ENCODE data around the gene KDF1.

DNA sequence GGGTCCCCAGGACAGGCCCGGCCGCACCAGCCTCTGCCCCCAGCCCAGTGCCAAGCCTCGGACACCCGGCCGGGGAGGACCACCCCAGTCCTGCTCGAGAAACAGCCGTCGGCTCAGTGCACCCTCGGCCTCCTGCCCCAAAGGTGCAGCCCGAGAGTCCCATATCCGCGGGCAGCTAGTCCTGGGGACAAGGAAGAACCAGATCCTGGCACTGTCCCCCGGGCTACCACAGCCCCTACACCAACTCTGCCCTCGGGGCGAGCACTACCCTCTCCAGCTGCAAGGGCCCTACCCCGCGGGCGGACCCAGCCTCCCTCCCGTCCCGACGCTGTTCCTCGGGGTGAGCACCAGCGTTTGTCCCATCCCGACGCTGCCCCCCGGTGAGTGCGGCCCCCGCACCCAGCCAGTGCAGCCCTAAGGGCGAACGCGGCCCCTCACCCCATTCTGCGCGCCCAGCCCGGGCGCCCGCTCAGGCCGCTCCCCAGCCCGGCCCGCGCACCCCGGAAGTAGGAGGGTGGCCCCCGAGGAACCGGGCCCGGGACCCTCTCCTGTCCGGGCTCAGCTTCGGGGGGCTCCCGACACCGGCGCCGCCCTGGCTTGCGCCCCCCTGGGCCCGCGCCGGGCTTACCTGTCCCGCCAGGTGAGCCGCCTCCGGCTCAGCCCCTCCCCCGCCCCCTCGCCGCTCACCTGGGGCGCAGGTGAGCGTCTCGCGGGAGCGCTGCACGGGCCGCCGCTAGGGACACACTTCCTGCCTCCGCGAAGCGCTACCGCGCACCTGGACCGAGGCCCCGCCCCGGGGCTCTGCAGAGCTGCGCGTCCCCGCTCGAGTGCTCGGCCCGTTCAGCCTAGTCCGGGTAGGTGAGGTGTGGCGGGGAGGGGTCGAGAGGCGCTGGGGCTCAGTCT, at the start of gene KDF1:
- TF ChIP-seq, protein P1, sequence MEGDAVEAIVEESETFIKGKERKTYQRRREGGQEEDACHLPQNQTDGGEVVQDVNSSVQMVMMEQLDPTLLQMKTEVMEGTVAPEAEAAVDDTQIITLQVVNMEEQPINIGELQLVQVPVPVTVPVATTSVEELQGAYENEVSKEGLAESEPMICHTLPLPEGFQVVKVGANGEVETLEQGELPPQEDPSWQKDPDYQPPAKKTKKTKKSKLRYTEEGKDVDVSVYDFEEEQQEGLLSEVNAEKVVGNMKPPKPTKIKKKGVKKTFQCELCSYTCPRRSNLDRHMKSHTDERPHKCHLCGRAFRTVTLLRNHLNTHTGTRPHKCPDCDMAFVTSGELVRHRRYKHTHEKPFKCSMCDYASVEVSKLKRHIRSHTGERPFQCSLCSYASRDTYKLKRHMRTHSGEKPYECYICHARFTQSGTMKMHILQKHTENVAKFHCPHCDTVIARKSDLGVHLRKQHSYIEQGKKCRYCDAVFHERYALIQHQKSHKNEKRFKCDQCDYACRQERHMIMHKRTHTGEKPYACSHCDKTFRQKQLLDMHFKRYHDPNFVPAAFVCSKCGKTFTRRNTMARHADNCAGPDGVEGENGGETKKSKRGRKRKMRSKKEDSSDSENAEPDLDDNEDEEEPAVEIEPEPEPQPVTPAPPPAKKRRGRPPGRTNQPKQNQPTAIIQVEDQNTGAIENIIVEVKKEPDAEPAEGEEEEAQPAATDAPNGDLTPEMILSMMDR (IDR thresholded peaks at IDR 0.05; ENCODE audit: insufficient read depth, low read length, poor library complexity, severe bottlenecking), result no peak
- no peak for TF ChIP-seq EZH2phosphoT487 (conservative IDR thresholded peaks at IDR 0.05; ENCODE audit: low read length)
